HG03108 (cell line): ENCODE measurements around the gene THBS4.
"Not testable (repeated sequence)": the region's sequence is repeated elsewhere in the genome, so short reads cannot be mapped to it uniquely, and the experiment has no call there.

ENCODE experiments used
- ATAC-seq: cut with Tn5 transposase; IDR thresholded peaks from one replicate; pipeline ENCODE4 v1.9.1; 2021; ENCODE audit warnings: moderate library complexity; ENCODE audit not compliant: unreplicated experiment

The THBS4 gene

DNA sequence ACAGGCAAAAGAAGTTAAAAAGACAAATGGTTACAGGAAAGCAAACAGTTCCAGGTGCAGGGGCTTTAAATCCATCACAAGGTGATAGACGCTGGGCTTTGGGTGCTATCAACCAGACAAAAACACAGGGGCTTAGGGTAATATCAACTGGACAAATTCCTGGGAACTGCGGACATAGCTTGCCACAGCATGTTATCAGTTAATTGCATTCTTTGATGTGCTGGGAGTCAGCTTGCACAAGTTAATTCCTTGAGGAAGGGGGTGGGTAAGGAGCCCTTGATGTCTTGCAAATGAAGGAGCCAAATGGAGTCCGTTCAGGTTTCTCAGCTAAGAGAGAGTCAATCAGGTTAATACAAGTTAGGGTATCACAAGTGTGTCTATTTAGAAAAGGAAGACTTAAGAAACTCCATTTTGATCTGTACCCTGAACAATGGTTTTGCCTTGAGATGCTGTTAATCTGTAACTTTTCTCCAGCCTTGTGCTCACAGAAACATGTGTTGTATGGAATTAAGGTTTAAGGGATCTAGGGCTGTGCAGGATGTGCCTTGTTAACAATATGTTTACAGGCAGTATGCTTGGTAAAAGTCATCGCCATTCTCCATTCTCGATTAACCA, 76.3 kb downstream of the THBS4 start:
- ATAC-seq, result not testable (repeated sequence)

DNA sequence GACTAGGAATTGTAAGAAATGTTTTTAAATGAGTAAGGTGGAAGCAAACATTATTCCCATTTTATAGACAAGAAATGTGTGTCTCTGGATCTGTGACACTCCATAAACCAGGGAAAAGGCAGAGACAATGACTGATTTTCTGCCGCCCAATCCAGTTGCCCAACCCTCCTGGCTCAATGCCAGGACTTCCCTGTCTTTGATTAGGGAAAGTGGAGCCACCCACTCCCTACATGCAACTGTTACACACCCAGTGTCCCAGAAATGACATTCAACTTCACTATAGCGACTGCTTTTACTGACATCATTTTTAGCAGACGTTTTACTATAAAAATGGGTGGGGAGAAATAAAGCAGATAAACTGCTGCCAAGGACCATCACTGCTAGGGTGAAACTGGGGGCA, 79.7 kb downstream of the THBS4 start:
- ATAC-seq, result no peak

DNA sequence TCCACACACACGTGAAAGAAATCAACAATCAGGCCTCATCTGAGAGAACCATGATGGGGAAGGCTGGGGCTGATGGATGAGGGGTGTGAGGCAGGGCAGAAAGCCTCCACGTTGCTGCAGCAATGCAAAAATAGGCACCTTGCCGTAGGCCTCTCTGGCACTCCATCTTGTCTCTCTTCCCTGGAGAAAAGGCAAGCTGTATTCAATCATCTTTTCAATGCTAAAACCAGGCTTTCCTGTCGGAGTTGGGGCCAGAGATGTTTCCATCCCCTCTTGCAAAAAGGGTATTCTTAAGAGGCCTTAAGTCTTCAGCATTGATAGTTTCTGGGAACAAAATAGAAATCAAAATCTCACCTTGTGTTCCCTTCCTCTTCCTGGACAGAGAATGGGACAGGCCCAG, 80.9 kb downstream of the THBS4 start:
- ATAC-seq, result no peak

GRCh38 chr5:80116465-80116864, 81.3 kb downstream of the THBS4 start:
- no peak for ATAC-seq

GRCh38 chr5:80117446-80117845, 82.3 kb downstream of the THBS4 start:
- no peak for ATAC-seq

DNA sequence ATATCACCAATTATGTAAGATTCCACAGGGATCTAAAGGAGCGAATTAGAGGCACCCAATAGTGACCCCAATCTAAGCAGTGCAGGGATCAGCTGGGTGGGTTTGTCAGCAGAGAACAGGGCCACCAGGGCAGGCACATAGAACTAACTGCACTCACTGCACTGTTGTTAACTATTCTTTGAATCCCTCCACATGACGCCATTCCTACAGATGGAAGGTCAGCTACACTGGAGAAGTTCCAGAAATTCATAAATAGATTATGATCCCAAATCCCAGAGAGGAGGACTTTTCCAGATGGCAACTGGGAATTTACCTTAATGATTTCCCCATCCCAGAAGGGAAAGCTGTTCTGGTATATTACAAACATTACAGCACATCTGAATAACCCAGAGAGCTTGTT, 84.2 kb downstream of the THBS4 start:
- no peak for ATAC-seq

DNA sequence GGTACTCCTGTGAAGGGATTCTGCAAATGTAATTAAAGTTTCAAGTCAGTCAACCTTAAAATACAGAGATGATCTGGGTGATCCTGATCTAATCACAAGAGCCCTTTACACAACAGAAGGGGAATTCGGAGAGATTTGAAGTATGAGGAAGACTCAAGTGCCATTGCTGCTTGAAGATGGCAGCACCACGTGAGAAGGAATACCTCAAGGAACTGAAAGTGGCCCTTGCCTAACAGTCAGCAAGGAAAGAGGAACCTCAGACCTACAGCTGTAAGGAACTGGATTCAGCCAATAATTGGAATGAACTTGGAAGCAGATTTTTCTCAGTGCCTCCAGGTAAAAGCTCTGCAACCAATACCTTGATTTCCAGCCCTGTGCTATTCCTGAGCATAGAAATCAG, 87.4 kb downstream of the THBS4 start:
- no peak for ATAC-seq

DNA sequence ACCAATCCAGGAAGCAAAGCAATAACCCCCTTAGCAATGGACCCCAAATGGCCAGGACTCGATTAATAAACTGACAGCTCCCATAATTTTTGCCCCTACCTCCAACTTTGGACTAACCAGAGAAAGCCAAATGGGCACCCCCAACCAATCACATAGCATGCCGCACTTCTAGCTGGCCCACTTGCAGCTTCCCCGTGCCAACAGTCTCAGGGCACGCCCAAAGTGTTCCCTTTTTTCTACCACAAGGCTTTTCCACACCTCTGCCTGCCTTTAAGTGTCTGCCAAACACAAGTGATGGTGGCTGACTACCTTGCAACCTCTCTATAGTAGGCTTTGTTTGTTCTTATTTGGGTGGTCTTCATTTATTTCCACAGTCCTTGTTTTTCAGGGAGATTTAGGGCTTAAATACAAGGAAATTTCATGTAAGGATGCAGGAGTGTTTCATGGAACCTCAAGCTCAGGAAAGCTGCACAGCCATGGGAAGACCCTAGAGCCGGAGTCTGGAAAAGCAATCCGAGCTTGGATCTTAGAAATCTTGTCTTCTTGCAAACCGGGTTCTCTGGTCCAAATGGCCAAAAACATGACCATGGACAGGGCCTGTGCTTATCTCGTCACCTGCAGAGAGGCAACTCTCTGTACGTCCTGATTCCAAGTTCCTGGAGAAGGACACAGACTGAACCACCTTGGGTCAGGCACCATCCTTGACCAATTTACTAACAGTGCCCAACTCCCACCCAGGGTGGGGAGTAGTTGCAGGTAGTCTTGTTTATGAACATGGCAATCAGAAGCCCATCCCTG, 89.2 kb downstream of the THBS4 start:
- no peak for ATAC-seq

DNA sequence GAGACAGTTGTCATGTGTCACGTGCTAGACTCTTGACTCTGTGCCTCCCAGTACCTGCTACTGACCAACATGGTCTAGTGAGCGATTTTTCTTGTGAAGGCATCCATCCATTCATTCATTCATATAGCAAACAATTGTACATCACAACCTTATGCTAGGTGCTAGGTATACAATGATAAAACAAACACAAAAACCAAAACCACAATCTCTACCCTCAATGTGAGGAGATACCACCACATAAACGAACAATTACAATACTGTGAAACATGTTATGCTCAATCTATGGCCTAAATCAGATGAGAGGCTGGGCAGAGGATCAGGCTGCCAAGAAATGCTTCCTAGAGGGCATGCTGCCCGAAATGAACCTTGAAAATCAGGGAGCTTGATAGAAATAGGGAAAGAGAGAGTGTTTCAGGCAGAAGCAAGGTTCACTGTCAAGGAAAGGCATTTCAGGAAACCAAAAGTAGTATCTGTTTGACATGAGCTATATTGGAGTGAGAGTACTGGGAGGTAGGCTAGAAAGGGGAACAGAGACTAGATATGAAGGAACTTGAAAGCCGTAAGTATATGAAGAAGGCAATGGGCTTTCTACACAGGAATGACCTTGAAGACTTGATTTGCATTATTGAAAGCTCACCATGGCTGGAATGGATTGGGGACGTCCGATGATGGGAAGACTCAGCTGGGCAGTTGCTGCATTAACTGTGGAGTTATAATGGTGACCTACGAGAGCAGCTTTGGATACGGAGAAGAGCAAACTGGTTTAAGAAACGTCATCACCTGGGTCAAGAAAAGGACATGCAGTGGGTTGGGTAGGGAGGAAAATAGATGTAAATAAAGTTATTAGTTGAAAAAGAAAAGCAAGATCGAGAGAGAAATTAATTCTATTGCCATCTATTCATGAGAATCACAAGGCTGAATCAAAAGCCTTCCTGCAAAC, 90.1 kb downstream of the THBS4 start:
- peak; percentile 70 for ATAC-seq

DNA sequence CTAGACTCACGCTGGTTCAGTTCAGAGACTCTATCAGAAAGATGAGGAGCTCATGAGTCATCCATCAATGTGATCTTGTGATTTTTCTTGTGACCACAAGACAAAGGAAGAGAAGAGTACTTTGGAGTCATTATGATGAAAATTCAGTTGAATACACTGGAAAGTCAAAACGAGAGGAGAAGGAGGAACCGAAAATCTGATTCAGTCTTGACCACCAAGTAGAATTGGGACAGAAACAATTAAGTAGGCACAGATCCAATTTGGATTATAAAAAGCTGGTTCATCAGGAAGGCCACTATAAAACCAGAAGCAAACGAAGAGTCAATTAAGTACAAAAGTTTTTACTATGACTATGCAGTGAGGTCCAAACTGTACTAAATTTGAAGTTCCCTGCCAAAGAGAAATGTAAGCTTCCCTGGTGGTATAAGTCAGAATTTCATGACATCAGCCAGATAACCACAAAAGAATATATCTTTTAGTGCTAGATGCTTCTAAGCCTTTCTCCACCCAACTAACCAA, 90.9 kb downstream of the THBS4 start:
- peak; percentile 38 for ATAC-seq

DNA sequence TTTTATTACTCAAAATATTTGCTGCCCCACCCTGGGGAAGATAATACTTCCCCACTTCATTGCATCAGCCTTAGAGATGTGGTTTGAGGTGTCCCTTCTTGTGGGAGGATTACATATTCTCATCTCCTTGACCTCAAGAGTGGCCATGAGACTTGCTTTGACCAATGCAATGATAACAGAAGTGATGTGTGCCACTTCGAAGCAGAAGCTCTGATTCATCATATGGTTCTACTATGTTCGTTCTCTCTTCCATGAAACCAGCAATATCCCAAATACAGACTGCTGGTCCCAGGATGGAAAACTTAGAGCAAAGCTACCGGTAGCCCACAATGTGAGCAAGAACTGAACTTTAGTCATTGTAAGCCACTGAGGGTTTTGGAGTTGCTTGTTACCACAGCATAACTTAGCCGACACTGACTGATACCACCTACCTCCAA, 92.0 kb downstream of the THBS4 start:
- no peak for ATAC-seq

GRCh38 chr5:80128141-80128540, 93.0 kb downstream of the THBS4 start:
- ATAC-seq, result no peak

DNA sequence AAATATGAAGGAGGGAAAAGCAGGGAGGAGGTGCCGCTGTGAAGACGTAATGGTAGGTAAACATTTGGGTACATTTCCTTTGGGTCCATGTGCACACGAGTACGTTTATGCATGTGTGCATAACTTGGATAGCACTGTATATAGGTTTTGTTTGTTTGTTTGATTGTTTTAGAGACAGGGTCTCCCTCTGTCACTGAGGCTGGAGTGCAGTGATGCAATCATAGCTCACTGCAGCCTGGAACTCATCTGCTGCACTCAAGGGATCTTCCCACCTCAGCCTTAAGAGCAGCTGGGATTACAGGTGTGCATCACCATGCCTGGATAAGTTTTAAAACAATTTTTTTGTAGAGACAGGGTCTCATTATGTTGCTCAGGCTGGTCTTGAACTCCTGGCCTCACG, 94.0 kb downstream of the THBS4 start:
- ATAC-seq, result no peak
